Large intestine (tissue), 3 donors: Measurements from ENCODE around the gene LRRC43. TPM values are rescaled to one million over a fixed set of nuclear protein-coding genes. Genes with fewer than 3 reads are reported as not detected.

Source experiments
- DNase-seq, 2 donors: peaks; one replicate each; pipeline versions ENCODE4 v3.0.0 to v3.0.0-alpha.2; 2013
- H3K27ac ChIP-seq: one replicate; pipeline ENCODE4 v1.5.1; 2013; ENCODE audit warnings: low read length
- H3K27me3 ChIP-seq: 2 replicates; pipeline ENCODE4 v1.6.1; 2013; ENCODE audit warnings: low read length; ENCODE audit not compliant: control insufficient read depth, insufficient read depth
- H3K36me3 ChIP-seq: 2 replicates; pipeline ENCODE4 v1.6.1; 2013; ENCODE audit warnings: low read length; ENCODE audit not compliant: control insufficient read depth, insufficient read depth
- H3K4me1 ChIP-seq: one replicate; pipeline ENCODE4 v1.6.1; 2013; ENCODE audit warnings: low read length; ENCODE audit not compliant: control insufficient read depth, insufficient read depth
- H3K4me3 ChIP-seq: one replicate; pipeline ENCODE4 v1.5.1; 2013; ENCODE audit warnings: low read length
- H3K9me3 ChIP-seq: one replicate; pipeline ENCODE4 v1.6.1; 2013; ENCODE audit warnings: mild to moderate bottlenecking, low read depth, low read length, moderate library complexity; ENCODE audit not compliant: control insufficient read depth
- WGBS: methylation state at CpG from one replicate; pipeline ENCODE4 v1.1.5; 2013; ENCODE audit warnings: low lambda C conversion rate; ENCODE audit not compliant: insufficient coverage; 5-methylcytosine and 5-hydroxymethylcytosine counted together
- polyA plus RNA-seq: library from polyadenylated mRNA; unstranded; fragments of 120-200 nt; gene quantifications from one replicate; pipeline ENCODE4 v1.2.1, GENCODE V29; 2013

The LRRC43 gene
- polyA plus RNA-seq, 1 donor: 2.0 TPM

DNA sequence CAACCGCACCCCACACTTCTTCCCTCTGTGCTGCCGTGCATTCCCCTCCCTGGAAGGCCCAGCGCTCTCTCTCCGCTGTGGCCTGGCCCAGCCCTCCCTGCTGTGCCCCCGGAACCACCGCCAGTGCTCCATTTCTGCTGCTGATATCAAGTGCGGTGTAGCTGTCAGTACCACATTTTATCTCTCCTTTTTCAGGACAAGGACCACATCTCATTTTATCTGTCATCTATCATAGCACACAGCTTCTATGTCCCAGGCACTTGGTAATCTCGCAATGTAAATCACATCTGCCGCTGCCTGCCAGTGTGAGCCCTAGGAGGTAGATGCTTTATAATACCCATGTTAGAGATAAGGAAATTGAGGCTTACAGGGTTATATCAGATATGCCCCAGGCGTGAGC lies 27.2 kb upstream of the LRRC43 start:
- Histone ChIP-seq H3K4me3 (no peak overlapping the region), H3K27me3 (no peaks in the 10 kb centered on the region), H3K27ac (no peak overlapping the region), H3K9me3 (no peaks in the 10 kb centered on the region), H3K36me3 (no peaks in the 10 kb centered on the region), H3K4me1 (no peaks in the 10 kb centered on the region)
- no peak for DNase-seq
- WGBS: no CpG with 5 or more reads among the region's 10 CpGs

DNA sequence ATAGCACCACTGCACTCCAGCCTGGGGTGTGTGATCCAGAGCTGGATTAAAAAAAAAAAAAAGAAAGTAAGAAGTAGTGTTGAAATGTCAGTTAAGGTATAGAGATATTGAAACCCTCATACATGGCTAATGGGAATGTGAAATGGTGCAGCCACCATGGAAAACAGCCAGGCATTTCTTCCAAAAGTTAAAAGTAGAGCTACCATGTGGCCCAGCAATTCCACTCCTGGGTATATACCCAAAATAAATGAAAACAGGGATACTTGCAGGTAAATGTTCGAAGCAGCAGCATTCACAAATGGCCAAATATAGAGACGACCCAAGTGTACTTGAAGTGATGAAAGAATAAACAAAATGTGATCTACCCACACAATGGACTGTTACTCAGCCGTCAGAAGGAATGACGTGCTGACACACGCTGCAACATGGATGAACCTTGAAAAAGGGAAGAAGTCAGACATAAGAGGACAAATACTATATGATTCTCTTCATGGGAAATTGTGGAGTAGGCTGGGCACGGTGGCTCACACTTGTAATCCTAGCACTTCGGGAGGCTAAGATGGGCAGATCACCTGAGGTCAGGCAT lies 24.1 kb upstream of the LRRC43 start:
- Histone ChIP-seq H3K27ac (no peak overlapping the region), H3K36me3 (no peaks in the 10 kb centered on the region), H3K4me3 (no peak overlapping the region), H3K4me1 (no peaks in the 10 kb centered on the region), H3K9me3 (no peaks in the 10 kb centered on the region), H3K27me3 (no peaks in the 10 kb centered on the region)
- 87% methylated on average over 3 of the region's 7 CpGs for WGBS
- no peak for DNase-seq

DNA sequence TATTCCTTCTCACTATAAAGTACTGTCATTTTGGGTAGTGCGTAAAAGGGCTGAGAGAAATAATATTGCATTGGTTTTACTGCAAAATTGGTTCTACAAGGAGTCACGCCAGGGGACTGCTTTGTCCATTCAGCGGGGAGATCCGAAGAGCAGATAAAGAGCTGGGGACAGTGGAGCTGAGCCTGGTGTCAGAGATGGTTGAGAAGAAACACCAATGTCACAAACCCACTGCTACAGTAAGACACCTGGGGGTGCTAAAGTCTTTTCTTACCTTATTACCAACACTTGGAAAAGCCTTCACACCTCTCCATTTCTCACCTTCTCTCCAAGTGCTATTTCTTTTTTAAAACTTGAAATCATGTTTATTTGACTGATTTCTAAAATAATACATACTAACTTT lies 23.0 kb upstream of the LRRC43 start:
- WGBS: no CpG with 5 or more reads among the region's 4 CpGs
- no peaks in the 10 kb centered on the region for H3K9me3 ChIP-seq
- no peak overlapping the region for H3K27ac ChIP-seq
- no peaks in the 10 kb centered on the region for H3K27me3 ChIP-seq
- no peaks in the 10 kb centered on the region for H3K4me1 ChIP-seq
- no peak overlapping the region for H3K4me3 ChIP-seq
- no peak for DNase-seq
- H3K36me3 ChIP-seq: no peaks in the 10 kb centered on the region

- Histone ChIP-seq H3K27me3 (no peaks in the 10 kb centered on the region), H3K9me3 (no peaks in the 10 kb centered on the region), H3K27ac (no peak overlapping the region), H3K36me3 (no peaks in the 10 kb centered on the region), H3K4me3 (no peak overlapping the region), H3K4me1 (no peaks in the 10 kb centered on the region)
- no peak for DNase-seq
- no CpG with 5 or more reads among the region's 11 CpGs for WGBS
Measured at GRCh38 chr12:122160761-122161160, 22.2 kb upstream of the LRRC43 start.

- DNase-seq: no peak
- Histone ChIP-seq H3K27ac (no peak overlapping the region), H3K36me3 (no peaks in the 10 kb centered on the region), H3K4me3 (no peak overlapping the region), H3K4me1 (peaks cover 3% of the 10 kb centered on the region), H3K9me3 (no peaks in the 10 kb centered on the region), H3K27me3 (no peaks in the 10 kb centered on the region)
- 83% methylated on average over 2 of the region's 8 CpGs for WGBS
Measured at GRCh38 chr12:122161682-122162081, 21.2 kb upstream of the LRRC43 start.

GRCh38 chr12:122162976-122163375 lies 19.9 kb upstream of the LRRC43 start:
- 75% methylated on average over 1 of the region's 3 CpGs for WGBS
- no peak overlapping the region for H3K27ac ChIP-seq

GRCh38 chr12:122166422-122167349 lies 16.2 kb upstream of the LRRC43 start:
- Histone ChIP-seq H3K27ac (no peak overlapping the region), H3K4me3 (no peak overlapping the region), H3K36me3 (no peaks in the 10 kb centered on the region), H3K4me1 (peaks cover 11% of the 10 kb centered on the region), H3K27me3 (no peaks in the 10 kb centered on the region), H3K9me3 (no peaks in the 10 kb centered on the region)
- DNase-seq: no peak
- WGBS: 83% methylated on average over 1 of the region's 22 CpGs

More at GRCh38 chr12:122162976-122163375, 19.9 kb upstream of the LRRC43 start:
- peaks cover 11% of the 10 kb centered on the region for H3K4me1 ChIP-seq
- no peaks in the 10 kb centered on the region for H3K27me3 ChIP-seq
- no peaks in the 10 kb centered on the region for H3K9me3 ChIP-seq
- no peaks in the 10 kb centered on the region for H3K36me3 ChIP-seq
- DNase-seq: no peak
- H3K4me3 ChIP-seq: no peak overlapping the region

- peaks cover 11% of the 10 kb centered on the region for H3K4me1 ChIP-seq
- no peak overlapping the region for H3K27ac ChIP-seq
- no peaks in the 10 kb centered on the region for H3K27me3 ChIP-seq
- peak in 1 of 2 donors; percentile 81 for DNase-seq
- no peaks in the 10 kb centered on the region for H3K9me3 ChIP-seq
- H3K36me3 ChIP-seq: no peaks in the 10 kb centered on the region
- no CpG with 5 or more reads among the region's 10 CpGs for WGBS
- no peak overlapping the region for H3K4me3 ChIP-seq
Measured at GRCh38 chr12:122167356-122167925, 15.5 kb upstream of the LRRC43 start.

GRCh38 chr12:122168492-122168891 lies 14.4 kb upstream of the LRRC43 start:
- no peaks in the 10 kb centered on the region for H3K36me3 ChIP-seq
- H3K27me3 ChIP-seq: no peaks in the 10 kb centered on the region
- 100% methylated on average over 2 of the region's 3 CpGs for WGBS
- H3K4me3 ChIP-seq: no peak overlapping the region
- H3K9me3 ChIP-seq: no peaks in the 10 kb centered on the region
- peaks cover 11% of the 10 kb centered on the region for H3K4me1 ChIP-seq
- DNase-seq: no peak
- no peak overlapping the region for H3K27ac ChIP-seq

DNA sequence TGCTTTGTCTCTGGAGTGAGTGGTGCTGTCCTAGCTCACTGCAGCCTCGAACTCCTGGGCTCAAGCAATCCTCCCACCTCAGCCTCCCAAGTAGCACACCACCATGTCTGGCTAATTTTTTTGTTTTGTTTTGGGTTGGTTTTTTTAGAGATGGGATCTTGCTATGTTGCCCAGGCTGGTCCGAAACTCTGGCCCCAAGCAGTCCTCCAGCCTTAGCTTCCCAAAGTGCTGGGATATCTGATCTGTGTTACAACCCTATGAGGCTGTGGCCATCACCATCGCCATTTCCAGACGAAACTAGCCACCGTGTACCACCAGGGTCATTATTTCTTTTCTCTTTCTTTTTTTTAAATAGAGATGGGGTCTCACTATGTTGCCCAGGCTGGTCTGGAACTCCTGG lies 11.5 kb upstream of the LRRC43 start:
- no peaks in the 10 kb centered on the region for H3K9me3 ChIP-seq
- H3K4me3 ChIP-seq: no peak overlapping the region
- WGBS: 100% methylated on average over 2 of the region's 5 CpGs
- no peak overlapping the region for H3K27ac ChIP-seq
- no peaks in the 10 kb centered on the region for H3K36me3 ChIP-seq
- H3K4me1 ChIP-seq: peaks cover 11% of the 10 kb centered on the region
- DNase-seq: no peak
- H3K27me3 ChIP-seq: no peaks in the 10 kb centered on the region
